Prostate gland (tissue), 2 donors: Measurements from ENCODE around the gene VGLL3.

Experiments used
- POLR2A ChIP-seq: fragments of 450-650 bp; IDR thresholded peaks from one replicate; pipeline ENCODE4 v1.6.1; 2016; ENCODE audit warnings: antibody characterized with exemption, mild to moderate bottlenecking
- POLR2AphosphoS5 ChIP-seq: sonication (generic); formaldehyde crosslinking; IDR thresholded peaks from one replicate; pipeline ENCODE4 v1.6.1; 2017; ENCODE audit warnings: antibody characterized with exemption
- TF ChIP-seq, protein P1 (sequence below), 4 experiments: fragments of 200-600 bp in 2 of 4; fragments of 450-650 bp in 2 of 4; sonication (generic) in 2 of 4; IDR thresholded peaks; 1 replicate in 3 of 4; 2 replicates in 1 of 4; pipeline ENCODE4 v1.5.1; 2016 to 2019; ENCODE audit warnings: antibody characterized with exemption in 4 of 4, mild to moderate bottlenecking in 2 of 4, moderate library complexity in 2 of 4

DNA sequence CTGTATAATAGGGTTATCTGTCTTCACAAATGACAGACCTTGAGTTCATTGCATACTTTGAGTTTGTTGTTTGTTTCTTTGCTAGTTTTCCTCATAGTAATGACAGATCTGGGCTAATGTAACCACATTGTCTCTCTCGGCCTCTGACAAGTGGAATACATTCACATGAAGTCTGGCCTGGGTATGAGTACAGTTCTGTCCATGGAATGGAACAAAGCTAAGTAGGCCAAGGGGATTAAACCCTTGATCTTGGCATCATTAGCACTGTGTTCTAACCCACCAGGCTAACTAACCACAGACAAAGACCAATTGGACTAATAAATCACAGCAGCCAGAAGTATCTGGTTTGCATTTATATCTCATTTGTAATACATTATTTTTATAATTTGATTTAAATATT is 7.6 kb upstream of the VGLL3 start:
- TF ChIP-seq, protein P1, sequence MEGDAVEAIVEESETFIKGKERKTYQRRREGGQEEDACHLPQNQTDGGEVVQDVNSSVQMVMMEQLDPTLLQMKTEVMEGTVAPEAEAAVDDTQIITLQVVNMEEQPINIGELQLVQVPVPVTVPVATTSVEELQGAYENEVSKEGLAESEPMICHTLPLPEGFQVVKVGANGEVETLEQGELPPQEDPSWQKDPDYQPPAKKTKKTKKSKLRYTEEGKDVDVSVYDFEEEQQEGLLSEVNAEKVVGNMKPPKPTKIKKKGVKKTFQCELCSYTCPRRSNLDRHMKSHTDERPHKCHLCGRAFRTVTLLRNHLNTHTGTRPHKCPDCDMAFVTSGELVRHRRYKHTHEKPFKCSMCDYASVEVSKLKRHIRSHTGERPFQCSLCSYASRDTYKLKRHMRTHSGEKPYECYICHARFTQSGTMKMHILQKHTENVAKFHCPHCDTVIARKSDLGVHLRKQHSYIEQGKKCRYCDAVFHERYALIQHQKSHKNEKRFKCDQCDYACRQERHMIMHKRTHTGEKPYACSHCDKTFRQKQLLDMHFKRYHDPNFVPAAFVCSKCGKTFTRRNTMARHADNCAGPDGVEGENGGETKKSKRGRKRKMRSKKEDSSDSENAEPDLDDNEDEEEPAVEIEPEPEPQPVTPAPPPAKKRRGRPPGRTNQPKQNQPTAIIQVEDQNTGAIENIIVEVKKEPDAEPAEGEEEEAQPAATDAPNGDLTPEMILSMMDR (IDR thresholded peaks at IDR 0.05): no peak
- TF ChIP-seq POLR2AphosphoS5: no peak
- TF ChIP-seq POLR2A: no peak
